Kidney (tissue), 14 donors: Measurements from ENCODE around the gene RNASEH2B. TPM values are rescaled to one million over a fixed set of nuclear protein-coding genes. Genes with fewer than 3 reads are reported as not detected.

Source experiments
- DNase-seq, 5 donors: peaks; one replicate each; pipeline ENCODE4 v3.0.0-alpha.2; 2013 to 2020
- FAIRE-seq: peaks from 2 replicates; lab custom pipeline; 2012; peaks lifted over from hg19 to GRCh38; lab: Jason Lieb, UNC
- H3K27ac ChIP-seq, 2 donors: one replicate each; pipeline ENCODE4 v1.7.0; 2013; ENCODE audit warnings: low read depth in 2 of 2, low read length in 2 of 2, inconsistent platforms in 1 of 2
- H3K27me3 ChIP-seq: one replicate; pipeline ENCODE4 v1.7.1; 2013; ENCODE audit warnings: low read length, inconsistent platforms; ENCODE audit not compliant: control insufficient read depth, insufficient read depth
- H3K36me3 ChIP-seq, 3 donors: one replicate each; pipeline versions ENCODE4 v1.7.0 to v1.7.1; 2013; ENCODE audit warnings: low read length in 3 of 3, control low read depth in 1 of 3, inconsistent platforms in 1 of 3; ENCODE audit not compliant: insufficient read depth in 3 of 3, control insufficient read depth in 2 of 3
- H3K4me1 ChIP-seq, 3 donors: one replicate each; pipeline versions ENCODE4 v1.7.0 to v1.7.1; 2013; ENCODE audit warnings: low read length in 3 of 3, inconsistent platforms in 1 of 3, low read depth in 1 of 3; ENCODE audit not compliant: control insufficient read depth in 2 of 3, insufficient read depth in 2 of 3
- H3K4me3 ChIP-seq, 3 donors: one replicate each; pipeline versions ENCODE4 v1.7.0 to v1.8.1; 2013; ENCODE audit warnings: low read length in 3 of 3, control low read depth in 1 of 3, inconsistent platforms in 1 of 3
- H3K9ac ChIP-seq, 3 donors: one replicate each; pipeline versions ENCODE4 v1.7.0 to v1.7.1; 2013; ENCODE audit warnings: low read length in 3 of 3, control low read depth in 1 of 3, inconsistent platforms in 1 of 3
- H3K9me3 ChIP-seq, 3 donors: one replicate each; pipeline versions ENCODE4 v1.7.0 to v1.7.1; 2013; ENCODE audit warnings: low read length in 3 of 3, control low read depth in 1 of 3, inconsistent platforms in 1 of 3; ENCODE audit not compliant: control insufficient read depth in 2 of 3, insufficient read depth in 1 of 3
- intact Hi-C: fragments of 100-400 bp; cut with DNase I; formaldehyde crosslinking; loops from one replicate; pipeline ENCODE4 v1.11.1; 2022
- polyA plus RNA-seq: library from polyadenylated mRNA; stranded (reverse); fragments of 350-450 nt; fragmentation: Illumina TruSeq; extraction: RNeasy Lipid Tissue Mini Kit (QIAGEN cat#74804); gene quantifications from one replicate; pipeline ENCODE4 v1.2.3, GENCODE V29; 2014; ENCODE audit warnings: low read depth, low replicate concordance; ENCODE audit not compliant: insufficient read depth
- total RNA-seq: library from RNA; stranded (reverse); fragmentation: NEBNext Ultra II Directional; extraction: Animal tissue kit (Norgen Biotek cat#: 25700); gene quantifications from one replicate; pipeline ENCODE4 v1.2.1, GENCODE V29; 2021
- TF ChIP-seq, protein P1 (sequence below): IDR thresholded peaks from 3 replicates; pipeline ENCODE4 v1.5.1; 2012; ENCODE audit warnings: mild to moderate bottlenecking, moderate library complexity, borderline replicate concordance; ENCODE audit not compliant: insufficient read depth; ENCODE audit errors: extremely low read depth
- donor health status: control.
- donor health status: control.
- donor health status: control.
- donor health status: control.
- donor health status: control.
- donor health status: DM: yes; HTN: yes; CAD: no.
- donor health status: Normal renal cell carcinoma (clear cell type).

The RNASEH2B gene
- total and polyA plus RNA-seq, 2 donors from 2014 or later, result 32.5 to 37.7 TPM

DNA sequence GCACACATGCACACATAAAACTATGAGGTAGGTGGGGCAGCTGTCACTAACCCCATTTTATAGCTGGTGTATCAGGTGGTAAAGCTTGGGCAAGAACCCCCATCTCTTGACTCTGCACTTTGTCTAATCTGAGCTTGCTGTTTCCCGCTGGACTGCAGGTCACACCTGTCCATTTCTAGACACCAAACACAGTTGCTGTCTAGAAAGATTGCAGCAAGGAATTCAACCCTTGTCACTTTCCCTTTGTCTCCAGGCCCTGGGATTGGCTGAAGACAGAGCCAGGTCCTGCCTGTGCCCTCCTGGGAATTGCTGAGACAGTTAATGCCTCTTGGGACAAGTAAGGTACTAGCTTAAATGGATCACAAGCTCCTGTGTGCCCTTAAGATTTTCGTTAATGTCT lies 83.8 kb downstream of the RNASEH2B start:
- intact Hi-C loops, result no loop called here
- FAIRE-seq, result no peak
- peaks cover 3 to 10% (median 5%) of the 10 kb centered on the region in 3 donors for H3K4me1 ChIP-seq

DNA sequence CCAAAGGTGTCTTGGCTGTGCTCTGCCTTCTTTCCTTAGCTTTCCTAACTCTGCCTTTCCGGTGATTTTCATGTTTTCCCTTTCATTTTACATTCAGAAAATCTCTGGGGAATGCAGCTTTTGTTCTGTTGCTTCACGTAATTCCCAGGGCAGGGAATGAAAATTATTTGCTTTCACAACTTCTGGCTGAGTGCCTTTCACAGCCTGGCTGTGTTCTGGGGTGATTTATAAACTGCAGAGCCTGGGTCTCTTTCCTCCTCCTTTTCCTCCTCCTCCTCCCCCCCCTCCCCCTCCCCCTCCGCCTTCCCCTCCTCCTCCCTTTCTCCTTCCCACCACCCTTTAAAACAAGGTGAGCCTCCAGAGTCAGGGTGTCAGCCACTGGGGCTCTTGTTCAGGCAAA lies 84.3 kb downstream of the RNASEH2B start:
- no peaks in the 10 kb centered on the region for H3K36me3 ChIP-seq
- peaks cover 3 to 10% (median 5%) of the 10 kb centered on the region in 3 donors for H3K4me1 ChIP-seq
- H3K27ac ChIP-seq, result no peak overlapping the region
- intact Hi-C loops, result no loop called here
- FAIRE-seq, result no peak
- no peaks in the 10 kb centered on the region for H3K27me3 ChIP-seq
- H3K4me3 ChIP-seq, result peak overlapping the region in 2 of 3 donors; percentile 7 to 12
- TF ChIP-seq, protein P1, sequence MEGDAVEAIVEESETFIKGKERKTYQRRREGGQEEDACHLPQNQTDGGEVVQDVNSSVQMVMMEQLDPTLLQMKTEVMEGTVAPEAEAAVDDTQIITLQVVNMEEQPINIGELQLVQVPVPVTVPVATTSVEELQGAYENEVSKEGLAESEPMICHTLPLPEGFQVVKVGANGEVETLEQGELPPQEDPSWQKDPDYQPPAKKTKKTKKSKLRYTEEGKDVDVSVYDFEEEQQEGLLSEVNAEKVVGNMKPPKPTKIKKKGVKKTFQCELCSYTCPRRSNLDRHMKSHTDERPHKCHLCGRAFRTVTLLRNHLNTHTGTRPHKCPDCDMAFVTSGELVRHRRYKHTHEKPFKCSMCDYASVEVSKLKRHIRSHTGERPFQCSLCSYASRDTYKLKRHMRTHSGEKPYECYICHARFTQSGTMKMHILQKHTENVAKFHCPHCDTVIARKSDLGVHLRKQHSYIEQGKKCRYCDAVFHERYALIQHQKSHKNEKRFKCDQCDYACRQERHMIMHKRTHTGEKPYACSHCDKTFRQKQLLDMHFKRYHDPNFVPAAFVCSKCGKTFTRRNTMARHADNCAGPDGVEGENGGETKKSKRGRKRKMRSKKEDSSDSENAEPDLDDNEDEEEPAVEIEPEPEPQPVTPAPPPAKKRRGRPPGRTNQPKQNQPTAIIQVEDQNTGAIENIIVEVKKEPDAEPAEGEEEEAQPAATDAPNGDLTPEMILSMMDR, result no peak
- H3K9ac ChIP-seq, result no peak overlapping the region
- H3K9me3 ChIP-seq, result no peaks in the 10 kb centered on the region
- peak in 3 of 5 donors; percentile 35 to 69 (median 36) for DNase-seq

More for the DNA sequence above, 83.8 kb downstream of the RNASEH2B start:
- no peak for DNase-seq
- Histone ChIP-seq H3K36me3 (no peaks in the 10 kb centered on the region), H3K9ac (no peak overlapping the region), H3K4me3 (peak overlapping the region in 2 of 3 donors; percentile 7 to 12), H3K9me3 (no peaks in the 10 kb centered on the region), H3K27me3 (no peaks in the 10 kb centered on the region), H3K27ac (no peak overlapping the region)
- TF ChIP-seq, protein P1, result no peak

DNA sequence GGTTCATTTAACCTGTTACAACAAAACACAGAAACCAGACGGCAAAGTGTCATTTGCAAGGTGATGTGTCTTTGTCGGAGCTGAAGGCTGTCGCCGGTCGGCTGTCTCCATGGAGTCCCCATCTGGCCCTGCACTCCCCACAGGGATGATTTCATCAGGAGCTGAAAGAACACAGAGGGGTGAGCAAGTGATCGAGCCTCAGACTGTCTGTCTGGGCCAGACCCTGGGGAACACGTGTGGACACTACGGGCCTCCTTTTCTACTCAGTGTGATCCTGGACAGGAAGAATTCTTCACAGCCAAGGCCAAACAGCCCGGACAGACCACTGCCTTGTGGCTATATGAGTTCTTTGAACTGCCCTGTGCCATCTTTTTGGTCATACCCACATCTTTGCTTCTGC lies 85.1 kb downstream of the RNASEH2B start:
- DNase-seq (no peak), FAIRE-seq (no peak)
- Histone ChIP-seq H3K4me3 (no peak overlapping the region), H3K36me3 (no peaks in the 10 kb centered on the region), H3K9ac (no peak overlapping the region), H3K4me1 (peaks cover 3 to 10% (median 5%) of the 10 kb centered on the region in 3 donors), H3K27me3 (no peaks in the 10 kb centered on the region), H3K9me3 (no peaks in the 10 kb centered on the region), H3K27ac (no peak overlapping the region)
- TF ChIP-seq, protein P1, result no peak
- intact Hi-C loops, result no loop called here

DNA sequence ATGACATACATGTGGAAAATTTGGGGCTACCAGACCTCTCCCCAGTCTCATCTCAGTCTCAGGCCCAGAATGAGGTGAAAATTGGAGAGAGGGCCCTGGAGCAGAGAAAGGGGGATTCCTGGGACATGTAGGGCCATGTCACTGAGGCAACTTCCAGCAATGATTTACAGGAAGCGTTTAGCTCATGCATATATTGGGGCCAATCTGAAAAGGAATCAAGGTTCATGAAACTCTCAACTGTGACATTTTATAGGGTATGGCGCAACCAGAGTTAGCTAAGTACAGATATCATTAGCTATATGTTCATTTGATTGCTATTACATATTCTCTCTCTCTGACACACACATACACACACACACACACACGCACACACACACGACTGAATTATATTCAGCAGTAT lies 86.3 kb downstream of the RNASEH2B start:
- intact Hi-C loops, result no loop called here
- TF ChIP-seq, protein P1, result no peak
- H3K9me3 ChIP-seq, result no peaks in the 10 kb centered on the region
- H3K36me3 ChIP-seq, result no peaks in the 10 kb centered on the region
- H3K27ac ChIP-seq, result no peak overlapping the region
- FAIRE-seq (no peak), DNase-seq (peak in 2 of 5 donors; percentile 63 to 70)
- H3K4me1 ChIP-seq, result peaks cover 3 to 10% (median 5%) of the 10 kb centered on the region in 3 donors
- H3K27me3 ChIP-seq, result no peaks in the 10 kb centered on the region
- no peak overlapping the region for H3K4me3 ChIP-seq
- H3K9ac ChIP-seq, result no peak overlapping the region
